Erythroblast (primary cell): ENCODE measurements around the gene ACER3.
A peak's percentile ranks its signal among the peaks of the same experiment; 100 is the strongest.

Source experiments
- DNase-seq, 2 experiments: peaks; one replicate each; lab custom pipeline; 2025; lab: John Stamatoyannopoulos, UW
- GATA1 ChIP-seq: IDR thresholded peaks from 2 replicates; pipeline ENCODE4 v1.6.1; 2011; ENCODE audit warnings: low read depth, mild to moderate bottlenecking, control low read depth, low read length, moderate library complexity
- POLR2A ChIP-seq: IDR thresholded peaks from 2 replicates; pipeline ENCODE4 v1.6.1; 2011; ENCODE audit warnings: mild to moderate bottlenecking, low read length

The ACER3 gene

GRCh38 chr11:76872959-76873827 is 12.5 kb downstream of the ACER3 start:
- TF ChIP-seq POLR2A (no peak), GATA1 (no peak)
- DNase-seq, result no peak

GRCh38 chr11:76878014-76878413 is 17.3 kb downstream of the ACER3 start:
- TF ChIP-seq POLR2A (no peak), GATA1 (no peak)
- no peak for DNase-seq

GRCh38 chr11:76880314-76880713 is 19.6 kb downstream of the ACER3 start:
- TF ChIP-seq GATA1, result no peak
- no peak for TF ChIP-seq POLR2A
- DNase-seq, result no peak

GRCh38 chr11:76880956-76881355 is 20.2 kb downstream of the ACER3 start:
- no peak for DNase-seq

GRCh38 chr11:76885390-76886097 is 24.8 kb downstream of the ACER3 start:
- peak in 1 of 2 experiments; percentile 28 for DNase-seq
- TF ChIP-seq POLR2A (no peak), GATA1 (no peak)

More at GRCh38 chr11:76880956-76881355, 20.2 kb downstream of the ACER3 start:
- TF ChIP-seq POLR2A (no peak), GATA1 (no peak)

GRCh38 chr11:76888989-76889388 is 28.3 kb downstream of the ACER3 start:
- peak; percentile 67 to 81 for DNase-seq
- TF ChIP-seq POLR2A, result no peak
- TF ChIP-seq GATA1, result peak; percentile 26

- TF ChIP-seq GATA1 (no peak), POLR2A (no peak)
Measured at GRCh38 chr11:76889411-76889975, 28.8 kb downstream of the ACER3 start.

GRCh38 chr11:76890329-76890728 is 29.6 kb downstream of the ACER3 start:
- DNase-seq, result no peak
- TF ChIP-seq POLR2A (no peak), GATA1 (no peak)

More at GRCh38 chr11:76889411-76889975, 28.8 kb downstream of the ACER3 start:
- DNase-seq, result peak in 1 of 2 experiments; percentile 34

- TF ChIP-seq POLR2A (no peak), GATA1 (no peak)
- DNase-seq, result no peak
Measured at GRCh38 chr11:76891285-76891684, 30.6 kb downstream of the ACER3 start.

- TF ChIP-seq POLR2A (no peak), GATA1 (no peak)
Measured at GRCh38 chr11:76891793-76892192, 31.1 kb downstream of the ACER3 start.

GRCh38 chr11:76892306-76892705 is 31.6 kb downstream of the ACER3 start:
- no peak for TF ChIP-seq GATA1
- TF ChIP-seq POLR2A, result no peak
- DNase-seq, result no peak

More at GRCh38 chr11:76891793-76892192, 31.1 kb downstream of the ACER3 start:
- no peak for DNase-seq

- TF ChIP-seq POLR2A (no peak), GATA1 (no peak)
- no peak for DNase-seq
Measured at GRCh38 chr11:76897233-76897632, 36.5 kb downstream of the ACER3 start.

- DNase-seq, result no peak
- TF ChIP-seq GATA1, result no peak
- TF ChIP-seq POLR2A, result no peak
Measured at GRCh38 chr11:76901144-76901543, 40.4 kb downstream of the ACER3 start.

- DNase-seq, result peak in 1 of 2 experiments; percentile 24
Measured at GRCh38 chr11:76901622-76902021, 40.9 kb downstream of the ACER3 start.
